HG02759 (cell line): ENCODE measurements around the gene PCDHGC5.

Source experiments
- ATAC-seq: cut with Tn5 transposase; IDR thresholded peaks from one replicate; pipeline ENCODE4 v1.9.1; 2021; ENCODE audit warnings: mild to moderate bottlenecking, moderate library complexity; ENCODE audit not compliant: unreplicated experiment

PCDHGC5 gene

GRCh38 chr5:141528291-141528984 lies 39.6 kb downstream of the PCDHGC5 start:
- no peak for ATAC-seq

- ATAC-seq, result peak; percentile 58
Observed at GRCh38 chr5:141529002-141529401, 40.1 kb downstream of the PCDHGC5 start.

- peak; percentile 55 for ATAC-seq
Observed at GRCh38 chr5:141529873-141530272, 41.0 kb downstream of the PCDHGC5 start.

GRCh38 chr5:141532726-141533125 lies 43.8 kb downstream of the PCDHGC5 start:
- no peak for ATAC-seq

GRCh38 chr5:141533897-141534296 lies 45.0 kb downstream of the PCDHGC5 start:
- ATAC-seq, result no peak

- no peak for ATAC-seq
Observed at GRCh38 chr5:141534492-141535213, 45.8 kb downstream of the PCDHGC5 start.
